SK-N-SH (cell line): Measurements from ENCODE around the gene TBRG4. TPM values are rescaled to one million over a fixed set of nuclear protein-coding genes. Genes with fewer than 3 reads are reported as not detected.
A peak's percentile ranks its signal among the peaks of the same experiment; 100 is the strongest.

ENCODE experiments used
- CTCF ChIA-PET: fragments of 300-600, 350-600 bp; formaldehyde crosslinking; extraction: SDS; loops from one replicate; lab custom pipeline; 2021; lab: Yijun Ruan, JAX
- POLR2A ChIA-PET: fragments of 350-600 bp; sonication (Branson Sonifier 250); formaldehyde crosslinking; extraction: SDS; loops from one replicate; lab custom pipeline; 2020; ENCODE audit warnings: antibody characterized with exemption, inconsistent platforms; lab: Yijun Ruan, JAX
- DNase-seq: peaks from one replicate; pipeline ENCODE4 v3.0.0; 2012
- H2AFZ ChIP-seq: fragments of 200-600 bp; sonication (generic); 2 replicates; pipeline ENCODE4 v1.8.1; 2016; ENCODE audit warnings: antibody characterized with exemption, mild to moderate bottlenecking, low read depth
- H3F3A ChIP-seq: fragments of 200-600 bp; sonication (generic); replicated peaks from 2 replicates; pipeline ENCODE3; 2016; ENCODE audit warnings: antibody characterized with exemption, mild to moderate bottlenecking; ENCODE audit not compliant: insufficient read depth
- H3K27ac ChIP-seq, 2 experiments: fragments of 200-500 bp in 1 of 2; fragments of 200-600 bp in 1 of 2; sonication (Bioruptor generic) in 1 of 2; sonication (generic), shearing (Covaris generic) in 1 of 2; 2 replicates each; pipeline versions ENCODE4 v1.5.1 to v1.6.1; 2014 to 2016; ENCODE audit warnings: low read depth in 2 of 2, inconsistent platforms in 1 of 2, low read length in 1 of 2, mild to moderate bottlenecking in 1 of 2, mixed read lengths in 1 of 2
- H3K27me3 ChIP-seq: fragments of 200-600 bp; sonication (generic), shearing (Covaris generic); 2 replicates; pipeline ENCODE4 v1.6.1; 2016; ENCODE audit warnings: mixed run types; ENCODE audit not compliant: insufficient read depth
- H3K36me3 ChIP-seq, 2 experiments: fragments of 200-500 bp in 1 of 2; fragments of 200-600 bp in 1 of 2; sonication (Bioruptor generic) in 1 of 2; sonication (generic) in 1 of 2; replicated peaks in 1 of 2; 2 replicates each; pipeline versions ENCODE3 to v1.5.1; 2014 to 2016; ENCODE audit warnings: low read length in 1 of 2, mild to moderate bottlenecking in 1 of 2; ENCODE audit not compliant: insufficient read depth in 2 of 2, control insufficient read depth in 1 of 2
- H3K4me1 ChIP-seq, 2 experiments: fragments of 200-500 bp in 1 of 2; fragments of 200-600 bp in 1 of 2; sonication (Bioruptor generic) in 1 of 2; sonication (generic), shearing (Covaris generic) in 1 of 2; 2 replicates each; pipeline versions ENCODE4 v1.5.1 to v1.6.1; 2014 to 2016; ENCODE audit warnings: low read depth in 1 of 2, low read length in 1 of 2, mixed run types in 1 of 2; ENCODE audit not compliant: insufficient read depth in 2 of 2, control insufficient read depth in 1 of 2
- H3K4me2 ChIP-seq: fragments of 200-600 bp; sonication (generic), shearing (Covaris generic); 2 replicates; pipeline ENCODE4 v1.6.1; 2017; ENCODE audit warnings: mixed run types
- H3K4me3 ChIP-seq, 2 experiments: fragments of 200-500 bp in 1 of 2; fragments of 200-600 bp in 1 of 2; sonication (Bioruptor generic) in 1 of 2; sonication (generic), shearing (Covaris generic) in 1 of 2; 2 replicates each; pipeline versions ENCODE4 v1.5.1 to v1.8.1; 2014 to 2016; ENCODE audit warnings: low read depth in 2 of 2, inconsistent platforms in 1 of 2, low read length in 1 of 2, mild to moderate bottlenecking in 1 of 2, mixed read lengths in 1 of 2, moderate library complexity in 1 of 2
- H3K79me2 ChIP-seq: fragments of 200-600 bp; sonication (generic); 2 replicates; pipeline ENCODE4 v1.8.1; 2017; ENCODE audit warnings: mild to moderate bottlenecking; ENCODE audit not compliant: insufficient read depth
- H3K9ac ChIP-seq: fragments of 200-600 bp; sonication (generic); 2 replicates; pipeline ENCODE4 v1.6.1; 2017; ENCODE audit warnings: mixed run types
- H3K9me2 ChIP-seq: fragments of 200-600 bp; sonication (generic); 2 replicates; pipeline ENCODE4 v1.6.1; 2017; ENCODE audit warnings: mixed run types
- H3K9me3 ChIP-seq: fragments of 200-600 bp; sonication (generic); 2 replicates; pipeline ENCODE4 v1.6.1; 2017; ENCODE audit warnings: mixed run types, mild to moderate bottlenecking, moderate library complexity
- H4K20me1 ChIP-seq: fragments of 200-600 bp; sonication (generic); 2 replicates; pipeline ENCODE4 v1.6.1; 2017; ENCODE audit warnings: mild to moderate bottlenecking, mixed run types; ENCODE audit not compliant: insufficient read depth
- CHD2 ChIP-seq: fragments of 150-350 bp; IDR thresholded peaks from 2 replicates; pipeline ENCODE4 v1.6.1; 2018; ENCODE audit warnings: low read length; ENCODE audit not compliant: partially characterized antibody
- EZH2phosphoT487 ChIP-seq: fragments of 200-600 bp; sonication (generic); IDR thresholded peaks from 2 replicates; pipeline ENCODE4 v1.6.1; 2017; ENCODE audit warnings: low read depth, mixed run types, mild to moderate bottlenecking, antibody characterized with exemption, moderate library complexity, borderline replicate concordance
- FOXJ3 ChIP-seq: sonication (generic); formaldehyde crosslinking; IDR thresholded peaks from 2 replicates; pipeline ENCODE4 v1.5.1; 2020; ENCODE audit warnings: mild to moderate bottlenecking, missing genetic modification reagents
- GATA2 ChIP-seq: sonication (generic); formaldehyde crosslinking; IDR thresholded peaks from 2 replicates; pipeline ENCODE4 v1.5.0; 2020; ENCODE audit warnings: mild to moderate bottlenecking, missing genetic modification reagents
- JUND ChIP-seq: IDR thresholded peaks from 2 replicates; pipeline ENCODE4 v1.4.0; 2012
- MXI1 ChIP-seq: IDR thresholded peaks from 2 replicates; pipeline ENCODE4 v1.6.1; 2012; ENCODE audit warnings: mild to moderate bottlenecking, low read depth, low read length, improper control_type of control experiment
- NFIC ChIP-seq: IDR thresholded peaks from 2 replicates; pipeline ENCODE4 v1.4.0; 2012; ENCODE audit warnings: borderline replicate concordance
- POLR2AphosphoS5 ChIP-seq: IDR thresholded peaks from 2 replicates; pipeline ENCODE4 v1.6.1; 2012; ENCODE audit warnings: low read depth, low read length
- SIN3A ChIP-seq: IDR thresholded peaks from 2 replicates; pipeline ENCODE4 v1.6.1; 2012; ENCODE audit warnings: low read depth, mild to moderate bottlenecking, low read length, moderate library complexity, borderline replicate concordance
- TAF1 ChIP-seq: IDR thresholded peaks from 2 replicates; pipeline ENCODE4 v1.6.1; 2012; ENCODE audit warnings: low read depth, mild to moderate bottlenecking, low read length, moderate library complexity, borderline replicate concordance
- WGBS: methylation state at CpG from one replicate; pipeline ENCODE4 v1.1.6; 2017; ENCODE audit warnings: low lambda C conversion rate; 5-methylcytosine and 5-hydroxymethylcytosine counted together
- polyA plus RNA-seq, 3 experiments: library from polyadenylated mRNA; depleted of rRNA; stranded (reverse); fragments of >200 nt; gene quantifications; 2 replicates each; pipeline ENCODE4 v1.2.3, GENCODE V29; 2012
- TF ChIP-seq, protein P1 (sequence below): IDR thresholded peaks from 2 replicates; pipeline ENCODE4 v1.4.0; 2012; ENCODE audit warnings: low read depth, borderline replicate concordance
- TF ChIP-seq, protein P2 (sequence below): IDR thresholded peaks from 2 replicates; pipeline ENCODE4; 2012
- TF ChIP-seq, protein P3 (sequence below): IDR thresholded peaks from 2 replicates; pipeline ENCODE4 v1.6.1; 2012; ENCODE audit warnings: mild to moderate bottlenecking, low read depth, low read length, moderate library complexity
- TF ChIP-seq, protein P4 (sequence below): IDR thresholded peaks from 2 replicates; pipeline ENCODE4 v1.4.0; 2012; ENCODE audit warnings: low read depth, borderline replicate concordance
- TF ChIP-seq, protein P5 (sequence below): fragments of 150-350 bp; IDR thresholded peaks from 2 replicates; pipeline ENCODE4 v1.6.1; 2017; ENCODE audit warnings: antibody characterized with exemption, low read length, low read depth, borderline replicate concordance

TBRG4 gene
- polyA plus RNA-seq, 1 of the 3 experiments (the other 2 are of a cell fraction) = 76.2 TPM

DNA sequence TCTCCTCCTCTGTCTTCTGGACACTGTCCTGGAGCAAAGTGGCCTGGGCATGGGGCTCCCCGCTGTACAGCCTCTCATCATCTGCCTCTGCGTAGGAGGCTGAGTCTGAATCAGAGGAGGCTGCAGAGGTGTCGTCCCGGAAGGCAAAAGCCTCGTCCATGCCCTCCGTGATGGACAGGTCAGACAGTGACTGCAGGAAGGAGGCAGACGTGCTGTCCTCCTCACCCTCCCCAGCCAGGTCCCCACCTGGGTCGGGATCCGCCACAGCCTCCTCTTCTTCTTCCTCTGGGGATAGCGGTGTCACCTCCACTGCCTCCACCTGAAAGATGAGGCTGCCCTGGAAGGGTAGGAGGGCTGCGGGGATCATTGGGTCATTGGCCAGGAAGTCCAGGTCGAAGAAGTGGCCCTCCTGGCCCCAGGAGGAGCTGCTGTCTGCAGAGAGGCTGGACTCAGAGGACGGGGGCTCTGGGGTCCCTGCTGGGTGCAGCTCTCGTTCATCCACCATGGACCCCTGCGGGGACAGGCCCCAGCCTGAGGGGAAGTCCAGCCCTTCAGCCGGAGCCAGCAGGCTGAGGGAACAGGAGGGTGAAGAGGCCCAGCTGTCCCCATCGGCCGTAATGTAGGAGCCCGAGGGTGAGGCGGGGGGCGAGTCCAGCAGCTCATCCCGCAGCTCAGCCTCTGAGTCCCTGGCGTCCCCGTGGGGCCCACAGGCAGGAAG, 26.4 kb downstream of the TBRG4 start:
- ChIA-PET CTCF (interaction anchor here (0.9 kb wide), 1 partner anchor 111 kb away, joined by 3 read pairs; no protein-coding TSS in a partner anchor), POLR2A (interaction anchor here (1.6 kb wide), 1 partner anchor 100 kb away, joined by 3 read pairs; no protein-coding TSS in a partner anchor)
- peak; percentile 35 for DNase-seq
- Histone ChIP-seq H4K20me1 (no peaks in the 10 kb centered on the region; the same call in 1 of the 2 replicates), H3K36me3 (peaks cover 2 to 34% of the 10 kb centered on the region in 2 experiments), H3K9ac (no peak overlapping the region), H3K4me3 (no peak overlapping the region), H3F3A (peaks cover under 1% of the 10 kb centered on the region), H3K4me2 (no peak overlapping the region), H3K27ac (no peak overlapping the region; a peak in 1 of 4 replicates), H3K27me3 (no peaks in the 10 kb centered on the region), H3K79me2 (peaks cover 20% of the 10 kb centered on the region; the same call in 1 of the 2 replicates), H2AFZ (no peak overlapping the region), H3K4me1 (peaks cover 0 to 35% of the 10 kb centered on the region in 2 experiments; a peak in 1 of 4 replicates), H3K9me2 (no peaks in the 10 kb centered on the region), H3K9me3 (no peaks in the 10 kb centered on the region)
- 94% methylated on average over 19 of the region's 24 CpGs for WGBS
- no peak for TF ChIP-seq EZH2phosphoT487

DNA sequence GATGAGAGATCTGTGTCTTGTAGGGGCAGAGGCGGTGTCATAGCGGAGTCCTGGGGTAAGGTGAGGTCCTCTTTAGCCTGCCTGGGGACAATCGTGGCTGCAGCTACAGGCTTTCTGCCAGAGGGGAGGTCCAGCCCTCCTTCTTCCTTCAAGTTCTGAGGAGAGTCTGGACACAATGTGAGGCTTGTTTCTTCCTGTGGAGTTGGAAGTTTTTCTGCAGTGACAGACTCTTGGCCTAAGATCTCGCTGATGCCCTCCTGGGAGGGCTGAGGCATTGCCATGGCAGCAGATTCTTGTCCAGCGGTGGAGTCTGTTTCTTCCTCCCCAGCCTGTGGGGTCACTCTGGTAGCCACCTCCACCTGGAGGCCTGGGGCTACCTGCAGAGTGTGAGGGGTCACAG, 27.2 kb downstream of the TBRG4 start:
- peaks cover 5 to 34% of the 10 kb centered on the region in 2 experiments for H3K36me3 ChIP-seq
- H3K4me3 ChIP-seq = no peak overlapping the region
- H3K9ac ChIP-seq = no peak overlapping the region
- 92% methylated on average over 5 of the region's 5 CpGs for WGBS
- POLR2A ChIA-PET = no interaction called here
- no peak overlapping the region for H3K4me2 ChIP-seq
- H3K79me2 ChIP-seq = peaks cover 20% of the 10 kb centered on the region; the same call in 1 of the 2 replicates
- TF ChIP-seq TAF1 (no peak), MXI1 (no peak), SIN3A (no peak), NFIC (no peak), POLR2AphosphoS5 (no peak), FOXJ3 (CRISPR knock-in tag) (no peak), CHD2 (no peak), GATA2 (CRISPR knock-in tag) (no peak), JUND (no peak)
- TF ChIP-seq, protein P1, sequence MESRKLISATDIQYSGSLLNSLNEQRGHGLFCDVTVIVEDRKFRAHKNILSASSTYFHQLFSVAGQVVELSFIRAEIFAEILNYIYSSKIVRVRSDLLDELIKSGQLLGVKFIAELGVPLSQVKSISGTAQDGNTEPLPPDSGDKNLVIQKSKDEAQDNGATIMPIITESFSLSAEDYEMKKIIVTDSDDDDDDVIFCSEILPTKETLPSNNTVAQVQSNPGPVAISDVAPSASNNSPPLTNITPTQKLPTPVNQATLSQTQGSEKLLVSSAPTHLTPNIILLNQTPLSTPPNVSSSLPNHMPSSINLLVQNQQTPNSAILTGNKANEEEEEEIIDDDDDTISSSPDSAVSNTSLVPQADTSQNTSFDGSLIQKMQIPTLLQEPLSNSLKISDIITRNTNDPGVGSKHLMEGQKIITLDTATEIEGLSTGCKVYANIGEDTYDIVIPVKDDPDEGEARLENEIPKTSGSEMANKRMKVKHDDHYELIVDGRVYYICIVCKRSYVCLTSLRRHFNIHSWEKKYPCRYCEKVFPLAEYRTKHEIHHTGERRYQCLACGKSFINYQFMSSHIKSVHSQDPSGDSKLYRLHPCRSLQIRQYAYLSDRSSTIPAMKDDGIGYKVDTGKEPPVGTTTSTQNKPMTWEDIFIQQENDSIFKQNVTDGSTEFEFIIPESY = no peak
- TF ChIP-seq, protein P2, sequence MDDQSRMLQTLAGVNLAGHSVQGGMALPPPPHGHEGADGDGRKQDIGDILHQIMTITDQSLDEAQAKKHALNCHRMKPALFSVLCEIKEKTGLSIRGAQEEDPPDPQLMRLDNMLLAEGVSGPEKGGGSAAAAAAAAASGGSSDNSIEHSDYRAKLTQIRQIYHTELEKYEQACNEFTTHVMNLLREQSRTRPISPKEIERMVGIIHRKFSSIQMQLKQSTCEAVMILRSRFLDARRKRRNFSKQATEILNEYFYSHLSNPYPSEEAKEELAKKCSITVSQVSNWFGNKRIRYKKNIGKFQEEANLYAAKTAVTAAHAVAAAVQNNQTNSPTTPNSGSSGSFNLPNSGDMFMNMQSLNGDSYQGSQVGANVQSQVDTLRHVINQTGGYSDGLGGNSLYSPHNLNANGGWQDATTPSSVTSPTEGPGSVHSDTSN = no peak
- TF ChIP-seq, protein P3, sequence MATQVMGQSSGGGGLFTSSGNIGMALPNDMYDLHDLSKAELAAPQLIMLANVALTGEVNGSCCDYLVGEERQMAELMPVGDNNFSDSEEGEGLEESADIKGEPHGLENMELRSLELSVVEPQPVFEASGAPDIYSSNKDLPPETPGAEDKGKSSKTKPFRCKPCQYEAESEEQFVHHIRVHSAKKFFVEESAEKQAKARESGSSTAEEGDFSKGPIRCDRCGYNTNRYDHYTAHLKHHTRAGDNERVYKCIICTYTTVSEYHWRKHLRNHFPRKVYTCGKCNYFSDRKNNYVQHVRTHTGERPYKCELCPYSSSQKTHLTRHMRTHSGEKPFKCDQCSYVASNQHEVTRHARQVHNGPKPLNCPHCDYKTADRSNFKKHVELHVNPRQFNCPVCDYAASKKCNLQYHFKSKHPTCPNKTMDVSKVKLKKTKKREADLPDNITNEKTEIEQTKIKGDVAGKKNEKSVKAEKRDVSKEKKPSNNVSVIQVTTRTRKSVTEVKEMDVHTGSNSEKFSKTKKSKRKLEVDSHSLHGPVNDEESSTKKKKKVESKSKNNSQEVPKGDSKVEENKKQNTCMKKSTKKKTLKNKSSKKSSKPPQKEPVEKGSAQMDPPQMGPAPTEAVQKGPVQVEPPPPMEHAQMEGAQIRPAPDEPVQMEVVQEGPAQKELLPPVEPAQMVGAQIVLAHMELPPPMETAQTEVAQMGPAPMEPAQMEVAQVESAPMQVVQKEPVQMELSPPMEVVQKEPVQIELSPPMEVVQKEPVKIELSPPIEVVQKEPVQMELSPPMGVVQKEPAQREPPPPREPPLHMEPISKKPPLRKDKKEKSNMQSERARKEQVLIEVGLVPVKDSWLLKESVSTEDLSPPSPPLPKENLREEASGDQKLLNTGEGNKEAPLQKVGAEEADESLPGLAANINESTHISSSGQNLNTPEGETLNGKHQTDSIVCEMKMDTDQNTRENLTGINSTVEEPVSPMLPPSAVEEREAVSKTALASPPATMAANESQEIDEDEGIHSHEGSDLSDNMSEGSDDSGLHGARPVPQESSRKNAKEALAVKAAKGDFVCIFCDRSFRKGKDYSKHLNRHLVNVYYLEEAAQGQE = no peak
- TF ChIP-seq, protein P4, sequence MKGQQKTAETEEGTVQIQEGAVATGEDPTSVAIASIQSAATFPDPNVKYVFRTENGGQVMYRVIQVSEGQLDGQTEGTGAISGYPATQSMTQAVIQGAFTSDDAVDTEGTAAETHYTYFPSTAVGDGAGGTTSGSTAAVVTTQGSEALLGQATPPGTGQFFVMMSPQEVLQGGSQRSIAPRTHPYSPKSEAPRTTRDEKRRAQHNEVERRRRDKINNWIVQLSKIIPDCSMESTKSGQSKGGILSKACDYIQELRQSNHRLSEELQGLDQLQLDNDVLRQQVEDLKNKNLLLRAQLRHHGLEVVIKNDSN = no peak
- TF ChIP-seq, protein P5, sequence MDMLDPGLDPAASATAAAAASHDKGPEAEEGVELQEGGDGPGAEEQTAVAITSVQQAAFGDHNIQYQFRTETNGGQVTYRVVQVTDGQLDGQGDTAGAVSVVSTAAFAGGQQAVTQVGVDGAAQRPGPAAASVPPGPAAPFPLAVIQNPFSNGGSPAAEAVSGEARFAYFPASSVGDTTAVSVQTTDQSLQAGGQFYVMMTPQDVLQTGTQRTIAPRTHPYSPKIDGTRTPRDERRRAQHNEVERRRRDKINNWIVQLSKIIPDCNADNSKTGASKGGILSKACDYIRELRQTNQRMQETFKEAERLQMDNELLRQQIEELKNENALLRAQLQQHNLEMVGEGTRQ = no peak
- TF ChIP-seq, all 33 proteins: peak for 0
- H3K4me1 ChIP-seq = peaks cover 0 to 30% of the 10 kb centered on the region in 2 experiments; a peak in 1 of 4 replicates
- CTCF ChIA-PET = no interaction called here
- H4K20me1 ChIP-seq = no peaks in the 10 kb centered on the region; the same call in 1 of the 2 replicates
- H3K9me2 ChIP-seq = no peaks in the 10 kb centered on the region
- no peaks in the 10 kb centered on the region for H3K9me3 ChIP-seq
- no peaks in the 10 kb centered on the region for H3K27me3 ChIP-seq
- H3K27ac ChIP-seq = no peak overlapping the region
- H3F3A ChIP-seq = peaks cover 3% of the 10 kb centered on the region
- peak; percentile 7 for DNase-seq
- no peak overlapping the region for H2AFZ ChIP-seq
